HL-60 (cell line): Measurements from ENCODE around the gene SNX9.

ENCODE experiments used
- DNase-seq, 2 experiments: peaks; one replicate each; pipeline ENCODE4 v3.0.0-alpha.2; 2010 to 2020; ENCODE audit warnings: low read depth in 1 of 2, low spot score in 1 of 2
- H3K27ac ChIP-seq: fragments of 250-450 bp; sonication (Bioruptor Pico); replicated peaks from 2 replicates; pipeline ENCODE4 v1.5.1; 2020; ENCODE audit warnings: mild to moderate bottlenecking, moderate library complexity
- H3K27me3 ChIP-seq: fragments of 250-450 bp; sonication (Bioruptor Pico); 2 replicates; pipeline ENCODE4 v1.5.1; 2021; ENCODE audit warnings: mild to moderate bottlenecking, moderate library complexity; ENCODE audit not compliant: insufficient read depth, poor library complexity, severe bottlenecking
- H3K4me3 ChIP-seq: replicated peaks from 2 replicates; pipeline ENCODE4 v1.5.1; 2011; ENCODE audit warnings: mild to moderate bottlenecking, control low read depth, low read length; ENCODE audit not compliant: insufficient read depth
- GABPA ChIP-seq: IDR thresholded peaks from 2 replicates; pipeline ENCODE4 v1.6.1; 2012; ENCODE audit warnings: low read depth
- POLR2AphosphoS5 ChIP-seq: IDR thresholded peaks from 2 replicates; pipeline ENCODE4 v1.6.1; 2012; ENCODE audit warnings: low read depth
- SPI1 ChIP-seq: IDR thresholded peaks from 2 replicates; pipeline ENCODE4 v1.6.1; 2012; ENCODE audit warnings: low read depth, mild to moderate bottlenecking, borderline replicate concordance
- TF ChIP-seq, protein P1 (sequence below): IDR thresholded peaks from 2 replicates; pipeline ENCODE4 v1.6.1; 2012; ENCODE audit warnings: low read depth; ENCODE audit not compliant: insufficient replicate concordance
- TF ChIP-seq, protein P2 (sequence below): IDR thresholded peaks from one replicate; pipeline ENCODE4 v1.5.1; 2011; ENCODE audit warnings: low read length, control low read depth, inconsistent platforms; ENCODE audit not compliant: insufficient read depth

The SNX9 gene

DNA sequence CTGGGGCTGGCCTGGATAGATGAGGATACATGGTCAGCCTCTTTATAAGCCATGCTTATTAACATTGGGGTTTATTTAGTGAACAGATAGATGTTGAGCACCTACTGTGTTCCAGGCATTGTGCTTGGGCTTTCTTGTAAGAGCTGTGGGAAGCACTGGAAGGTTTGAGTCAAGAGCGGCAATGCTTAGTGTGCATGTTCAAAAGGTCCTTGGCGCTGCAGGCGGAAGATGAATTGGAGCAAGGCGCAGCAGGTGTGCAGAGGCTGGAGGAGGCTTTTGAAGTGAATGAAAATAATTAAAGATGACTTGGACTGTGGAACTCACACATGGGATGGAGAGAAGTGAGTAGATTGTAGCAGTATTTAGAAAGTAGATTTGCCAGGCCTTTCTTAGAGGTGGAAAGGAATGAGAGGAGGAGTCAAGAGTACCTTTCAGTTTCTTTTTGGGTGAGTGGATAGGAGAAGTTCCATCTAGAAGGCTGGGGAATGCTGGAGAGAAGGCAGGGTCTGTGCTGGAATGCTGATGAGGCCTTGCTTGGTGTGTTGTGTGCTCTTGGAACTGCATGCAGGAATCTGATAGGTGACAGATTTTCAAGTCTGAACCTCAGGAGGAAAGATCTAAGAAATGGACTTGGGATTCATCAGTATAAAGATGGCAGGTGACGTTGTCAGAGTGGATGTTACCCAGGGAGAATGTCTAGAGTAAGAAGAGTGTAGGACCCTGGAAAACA lies 26.4 kb downstream of the SNX9 start:
- DNase-seq: no peak
- Histone ChIP-seq H3K27ac (no peak overlapping the region), H3K27me3 (no peaks in the 10 kb centered on the region), H3K4me3 (no peak overlapping the region)
- TF ChIP-seq POLR2AphosphoS5 (no peak), GABPA (no peak), SPI1 (no peak)
- TF ChIP-seq, protein P1, sequence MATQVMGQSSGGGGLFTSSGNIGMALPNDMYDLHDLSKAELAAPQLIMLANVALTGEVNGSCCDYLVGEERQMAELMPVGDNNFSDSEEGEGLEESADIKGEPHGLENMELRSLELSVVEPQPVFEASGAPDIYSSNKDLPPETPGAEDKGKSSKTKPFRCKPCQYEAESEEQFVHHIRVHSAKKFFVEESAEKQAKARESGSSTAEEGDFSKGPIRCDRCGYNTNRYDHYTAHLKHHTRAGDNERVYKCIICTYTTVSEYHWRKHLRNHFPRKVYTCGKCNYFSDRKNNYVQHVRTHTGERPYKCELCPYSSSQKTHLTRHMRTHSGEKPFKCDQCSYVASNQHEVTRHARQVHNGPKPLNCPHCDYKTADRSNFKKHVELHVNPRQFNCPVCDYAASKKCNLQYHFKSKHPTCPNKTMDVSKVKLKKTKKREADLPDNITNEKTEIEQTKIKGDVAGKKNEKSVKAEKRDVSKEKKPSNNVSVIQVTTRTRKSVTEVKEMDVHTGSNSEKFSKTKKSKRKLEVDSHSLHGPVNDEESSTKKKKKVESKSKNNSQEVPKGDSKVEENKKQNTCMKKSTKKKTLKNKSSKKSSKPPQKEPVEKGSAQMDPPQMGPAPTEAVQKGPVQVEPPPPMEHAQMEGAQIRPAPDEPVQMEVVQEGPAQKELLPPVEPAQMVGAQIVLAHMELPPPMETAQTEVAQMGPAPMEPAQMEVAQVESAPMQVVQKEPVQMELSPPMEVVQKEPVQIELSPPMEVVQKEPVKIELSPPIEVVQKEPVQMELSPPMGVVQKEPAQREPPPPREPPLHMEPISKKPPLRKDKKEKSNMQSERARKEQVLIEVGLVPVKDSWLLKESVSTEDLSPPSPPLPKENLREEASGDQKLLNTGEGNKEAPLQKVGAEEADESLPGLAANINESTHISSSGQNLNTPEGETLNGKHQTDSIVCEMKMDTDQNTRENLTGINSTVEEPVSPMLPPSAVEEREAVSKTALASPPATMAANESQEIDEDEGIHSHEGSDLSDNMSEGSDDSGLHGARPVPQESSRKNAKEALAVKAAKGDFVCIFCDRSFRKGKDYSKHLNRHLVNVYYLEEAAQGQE: no peak
- TF ChIP-seq, protein P2, sequence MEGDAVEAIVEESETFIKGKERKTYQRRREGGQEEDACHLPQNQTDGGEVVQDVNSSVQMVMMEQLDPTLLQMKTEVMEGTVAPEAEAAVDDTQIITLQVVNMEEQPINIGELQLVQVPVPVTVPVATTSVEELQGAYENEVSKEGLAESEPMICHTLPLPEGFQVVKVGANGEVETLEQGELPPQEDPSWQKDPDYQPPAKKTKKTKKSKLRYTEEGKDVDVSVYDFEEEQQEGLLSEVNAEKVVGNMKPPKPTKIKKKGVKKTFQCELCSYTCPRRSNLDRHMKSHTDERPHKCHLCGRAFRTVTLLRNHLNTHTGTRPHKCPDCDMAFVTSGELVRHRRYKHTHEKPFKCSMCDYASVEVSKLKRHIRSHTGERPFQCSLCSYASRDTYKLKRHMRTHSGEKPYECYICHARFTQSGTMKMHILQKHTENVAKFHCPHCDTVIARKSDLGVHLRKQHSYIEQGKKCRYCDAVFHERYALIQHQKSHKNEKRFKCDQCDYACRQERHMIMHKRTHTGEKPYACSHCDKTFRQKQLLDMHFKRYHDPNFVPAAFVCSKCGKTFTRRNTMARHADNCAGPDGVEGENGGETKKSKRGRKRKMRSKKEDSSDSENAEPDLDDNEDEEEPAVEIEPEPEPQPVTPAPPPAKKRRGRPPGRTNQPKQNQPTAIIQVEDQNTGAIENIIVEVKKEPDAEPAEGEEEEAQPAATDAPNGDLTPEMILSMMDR: no peak

DNA sequence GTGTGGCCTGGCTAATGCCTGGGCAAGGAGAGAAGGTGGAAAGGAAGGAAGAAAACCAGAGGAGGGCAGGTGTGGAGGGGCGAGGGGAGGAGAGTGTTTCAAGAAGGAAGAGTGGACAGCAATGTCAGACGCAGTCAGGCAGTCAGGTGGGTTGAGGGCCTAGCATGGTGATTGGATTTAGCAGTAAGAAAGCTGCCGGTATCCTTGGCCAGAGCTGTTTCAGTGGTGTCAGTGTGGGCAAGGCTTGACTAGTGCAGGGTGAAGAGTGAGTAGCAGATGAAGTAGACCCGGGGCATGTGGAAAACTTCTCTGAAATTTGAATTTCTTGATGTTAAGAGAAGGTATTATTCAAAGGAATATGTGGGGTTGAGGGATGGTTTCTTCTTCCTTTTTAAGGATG lies 27.0 kb downstream of the SNX9 start:
- TF ChIP-seq, protein P2: no peak
- no peak for TF ChIP-seq SPI1
- no peak for TF ChIP-seq POLR2AphosphoS5
- TF ChIP-seq GABPA: no peak
- TF ChIP-seq, protein P1: no peak
- Histone ChIP-seq H3K4me3 (no peak overlapping the region), H3K27me3 (no peaks in the 10 kb centered on the region), H3K27ac (no peak overlapping the region)
- no peak for DNase-seq

DNA sequence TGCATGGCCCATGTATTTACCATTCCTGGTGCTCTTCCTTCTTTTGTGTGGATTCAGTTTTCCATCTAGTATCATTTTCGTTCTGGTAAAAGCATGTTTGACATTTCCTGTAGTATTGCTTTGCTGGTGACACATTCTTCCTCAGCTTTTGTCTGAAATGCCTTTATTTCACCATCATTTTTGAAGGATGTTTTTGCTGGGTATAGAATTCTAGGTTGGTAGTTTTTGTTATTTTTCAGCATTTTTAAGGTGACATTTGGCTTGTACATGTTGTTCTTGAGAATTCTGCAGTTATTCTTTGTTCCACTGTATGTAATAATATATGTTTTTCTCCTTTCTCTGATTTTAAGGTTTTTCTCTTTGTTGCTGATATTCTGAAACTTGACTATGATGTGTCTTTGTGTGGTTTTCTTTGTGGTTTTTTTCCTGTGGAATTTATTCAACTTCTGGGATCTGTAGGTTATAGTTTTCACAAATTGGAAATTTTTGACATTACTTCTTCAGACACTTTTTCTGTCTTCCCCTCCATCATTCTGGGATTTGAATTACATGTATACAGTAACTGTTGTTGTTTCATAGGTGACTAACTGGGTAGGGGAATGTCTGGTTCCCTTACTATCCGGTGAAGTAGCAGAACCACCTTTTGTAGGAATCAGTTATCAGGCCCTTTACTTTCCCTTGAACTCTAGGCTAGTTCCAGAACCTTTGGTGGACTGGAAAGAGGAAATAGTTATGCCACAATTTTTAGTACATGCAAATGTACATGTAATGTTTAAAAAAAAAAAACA lies 30.2 kb downstream of the SNX9 start:
- TF ChIP-seq, protein P1: no peak
- TF ChIP-seq GABPA (no peak), POLR2AphosphoS5 (no peak), SPI1 (no peak)
- TF ChIP-seq, protein P2: no peak
- no peaks in the 10 kb centered on the region for H3K27me3 ChIP-seq
- DNase-seq: no peak
- no peak overlapping the region for H3K27ac ChIP-seq
- H3K4me3 ChIP-seq: no peak overlapping the region
